NOMO-1 treated with dmso at 0.1 percent for 144 hours (cell line): ENCODE results near the gene SLC6A19.
"Not testable (repeated sequence)": the region's sequence is repeated elsewhere in the genome, so short reads cannot be mapped to it uniquely, and the experiment has no call there.

Experiments
- DNase-seq: peaks from one replicate; lab custom pipeline; 2025; ENCODE audit not compliant: unreplicated experiment; lab: John Stamatoyannopoulos, UW

Gene SLC6A19

GRCh38 chr5:1220351-1220750, 19.0 kb downstream of the SLC6A19 start:
- no peak for DNase-seq

GRCh38 chr5:1220831-1221230, 19.4 kb downstream of the SLC6A19 start:
- DNase-seq, result no peak

GRCh38 chr5:1221721-1222120, 20.3 kb downstream of the SLC6A19 start:
- DNase-seq, result no peak

GRCh38 chr5:1222147-1222546, 20.8 kb downstream of the SLC6A19 start:
- no peak for DNase-seq

GRCh38 chr5:1222621-1223277, 21.4 kb downstream of the SLC6A19 start:
- DNase-seq, result no peak

- DNase-seq, result no peak
Measured at GRCh38 chr5:1223278-1223670, 21.9 kb downstream of the SLC6A19 start.

GRCh38 chr5:1224631-1225030, 23.2 kb downstream of the SLC6A19 start:
- DNase-seq, result no peak

GRCh38 chr5:1225081-1225480, 23.7 kb downstream of the SLC6A19 start, which contains the start of gene SLC6A18:
Gene SLC6A18, plus strand, starts transcription at chr5:1225381. Its CDS starts 97 bp downstream, at chr5:1225478.
- DNase-seq, result no peak

GRCh38 chr5:1226231-1226630, 24.8 kb downstream of the SLC6A19 start:
- no peak for DNase-seq

- DNase-seq, result no peak
Measured at GRCh38 chr5:1226839-1227581, 25.6 kb downstream of the SLC6A19 start.

GRCh38 chr5:1227667-1228066, 26.3 kb downstream of the SLC6A19 start:
- DNase-seq, result no peak

GRCh38 chr5:1228120-1228519, 26.7 kb downstream of the SLC6A19 start:
- no peak for DNase-seq

GRCh38 chr5:1229023-1229422, 27.6 kb downstream of the SLC6A19 start:
- not testable (repeated sequence) for DNase-seq

GRCh38 chr5:1229822-1230221, 28.4 kb downstream of the SLC6A19 start:
- DNase-seq, result no peak

- DNase-seq, result no peak
Measured at GRCh38 chr5:1230551-1230950, 29.2 kb downstream of the SLC6A19 start.

- no peak for DNase-seq
Measured at GRCh38 chr5:1231354-1231905, 30.0 kb downstream of the SLC6A19 start.

- no peak for DNase-seq
Measured at GRCh38 chr5:1232780-1233179, 31.4 kb downstream of the SLC6A19 start.

- no peak for DNase-seq
Measured at GRCh38 chr5:1235379-1235778, 34.0 kb downstream of the SLC6A19 start.

GRCh38 chr5:1235838-1236237, 34.4 kb downstream of the SLC6A19 start:
- no peak for DNase-seq

- DNase-seq, result no peak
Measured at GRCh38 chr5:1239505-1240251, 38.3 kb downstream of the SLC6A19 start.

- DNase-seq, result no peak
Measured at GRCh38 chr5:1240496-1241260, 39.3 kb downstream of the SLC6A19 start.
